Measurements from ENCODE around the gene ZNF18. TPM values are rescaled to one million over a fixed set of nuclear protein-coding genes. Genes with fewer than 3 reads are reported as not detected.

Gene ZNF18
- total RNA-seq, 2 experiments from 2014 or later = 9.1 TPM

- no TSS peak for BruUV-seq (replicated peaks)
Observed at GRCh38 chr17:11928436-11928835, 68.8 kb downstream of the ZNF18 start.

More at GRCh38 chr17:11928436-11928835, 68.8 kb downstream of the ZNF18 start:
- Histone ChIP-seq H3K4me2 (ENCODE audit: low read length) (no peak overlapping the region), H3K4me3 (ENCODE audit: low read depth, low read length, poor library complexity, severe bottlenecking) (no peak overlapping the region), H2AFZ (ENCODE audit: low read length) (no peak overlapping the region), H4K20me1 (ENCODE audit: insufficient read depth, low read length) (no peaks in the 10 kb centered on the region), H3K36me3 (ENCODE audit: insufficient read depth, low read length) (no peaks in the 10 kb centered on the region), H3K9me2 (ENCODE audit: insufficient read depth, low read length) (no peaks in the 10 kb centered on the region), H3K27ac (ENCODE audit: low read depth, low read length, poor library complexity, severe bottlenecking) (no peak overlapping the region), H3K9me3 (ENCODE audit: low read length) (no peaks in the 10 kb centered on the region), H3K4me1 (ENCODE audit: insufficient read depth, low read length, poor library complexity, severe bottlenecking) (no peaks in the 10 kb centered on the region), H3K79me2 (ENCODE audit: insufficient read depth, low read depth, low read length) (no peaks in the 10 kb centered on the region)
- POLR2A ChIA-PET = interaction anchor here (0.7 kb wide), 1 partner anchor 20 kb away, joined by 3 read pairs; no protein-coding TSS in a partner anchor
- intact Hi-C loops (cut with micrococcal nuclease; ENCODE audit: unreplicated experiment) = no loop called here
- DNase-seq (ENCODE audit: low spot score) = no peak
- CTCF ChIA-PET (ENCODE audit: unreplicated experiment) = no interaction called here
- TF ChIP-seq CTCF (conservative IDR thresholded peaks at IDR 0.05; ENCODE audit: low read length) (no peak), EZH2phosphoT487 (IDR thresholded peaks at IDR 0.05; ENCODE audit: borderline replicate concordance, low read depth, low read length) (no peak)

Small RNA genes lying within 50 kb of the gene (small RNA-seq; reads per million reads assigned to genes)
- not detected for gene RNU11-2P

Other genes with a start within 250 kb of the ZNF18 start
- gene MAP2K4, start 23.4 kb upstream of the ZNF18 start, total RNA-seq (2014; rRNA removed; shearing (Covaris generic)) = 9.4 and 12.3 TPM in 2 replicates
- gene MAP2K4, start 23.4 kb upstream of the ZNF18 start, total RNA-seq (2022) = 24.9 and 29.1 TPM in 2 replicates